NOMO-1 treated with DMSO at 0.1 percent for 48 hours (cell line): ENCODE measurements around the gene ANKRD53.
"Not testable (repeated sequence)": the region's sequence is repeated elsewhere in the genome, so short reads cannot be mapped to it uniquely, and the experiment has no call there.

Source experiments
- DNase-seq: peaks from one replicate; lab custom pipeline; 2025; ENCODE audit not compliant: unreplicated experiment; lab: John Stamatoyannopoulos, UW

Gene ANKRD53

DNA sequence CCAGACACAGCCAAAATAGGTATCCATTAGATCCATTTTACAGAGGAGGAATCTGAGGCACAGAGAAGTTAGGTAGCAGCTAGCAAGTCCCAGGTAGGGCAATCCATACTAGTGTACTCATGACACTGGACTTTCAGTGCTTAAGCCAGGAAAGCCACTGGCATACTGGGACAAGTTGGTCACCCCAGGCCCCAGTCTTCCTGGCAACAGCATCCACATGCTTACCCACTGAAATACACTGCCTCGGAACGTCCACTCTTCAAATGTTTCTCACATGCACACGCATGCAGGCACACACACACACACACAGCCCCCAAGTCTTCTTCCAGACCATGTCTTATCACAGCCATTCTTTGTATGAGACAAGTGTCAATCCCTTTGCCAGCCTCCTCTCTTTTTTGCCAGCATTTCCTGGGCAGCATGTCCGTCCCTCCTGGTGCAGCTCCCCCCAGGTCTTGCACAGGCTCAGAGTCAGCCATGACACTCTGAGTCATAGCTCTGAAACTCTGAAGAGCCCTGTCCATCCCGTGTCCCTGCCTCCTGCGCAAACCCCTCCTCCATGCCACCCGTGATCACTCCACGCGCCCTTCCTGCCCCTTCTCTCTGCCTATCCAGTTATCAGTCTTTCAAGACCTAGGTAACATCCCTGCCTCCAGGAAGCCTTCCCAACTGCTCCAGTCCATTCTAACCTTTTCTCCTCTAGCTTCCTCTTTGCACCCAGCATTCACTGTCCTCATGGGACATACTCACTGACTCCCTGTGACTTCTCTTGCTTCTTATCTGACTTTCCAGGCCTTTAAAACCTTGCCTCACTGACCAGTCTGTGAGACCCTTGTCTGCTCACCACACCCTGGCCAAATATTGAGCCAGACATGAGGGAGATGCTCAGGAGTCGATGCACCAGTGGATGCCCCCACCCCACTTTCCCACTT is 27.1 kb downstream of the ANKRD53 start:
- DNase-seq = no peak

GRCh38 chr2:71006323-71006722 is 27.9 kb downstream of the ANKRD53 start:
- DNase-seq = no peak

GRCh38 chr2:71006955-71007799 is 28.7 kb downstream of the ANKRD53 start:
- DNase-seq = no peak

GRCh38 chr2:71008342-71008741 is 29.9 kb downstream of the ANKRD53 start:
- no peak for DNase-seq

- DNase-seq = not testable (repeated sequence)
Observed at GRCh38 chr2:71011786-71012185, 33.4 kb downstream of the ANKRD53 start.

GRCh38 chr2:71018625-71019024 is 40.2 kb downstream of the ANKRD53 start:
- no peak for DNase-seq

DNA sequence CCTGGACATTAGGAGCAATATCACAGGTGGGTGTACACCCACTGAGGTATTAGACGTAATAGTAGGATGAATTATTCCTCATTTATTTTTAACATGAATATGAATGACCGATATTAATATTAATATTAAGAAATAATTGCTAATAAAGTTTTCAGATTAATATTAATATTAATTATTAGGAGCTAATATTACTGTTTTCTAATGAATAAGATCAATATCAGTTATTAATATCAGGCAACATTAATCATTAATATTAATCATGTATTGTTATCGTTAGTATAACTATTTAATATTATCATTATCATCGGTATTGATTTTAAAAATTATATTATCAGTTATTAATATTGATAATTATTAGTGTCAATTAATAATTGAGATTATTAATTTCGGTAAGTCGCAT is 41.6 kb downstream of the ANKRD53 start:
- not testable (repeated sequence) for DNase-seq

GRCh38 chr2:71021394-71021793 is 43.0 kb downstream of the ANKRD53 start:
- DNase-seq = not testable (repeated sequence)

GRCh38 chr2:71023553-71024243 is 45.3 kb downstream of the ANKRD53 start:
- DNase-seq = not testable (repeated sequence)
